Kidney (tissue), 14 donors: ENCODE results near the gene TXNRD1. TPM values are rescaled to one million over a fixed set of nuclear protein-coding genes. Genes with fewer than 3 reads are reported as not detected.

Experiments
- DNase-seq, 5 donors: peaks; one replicate each; pipeline ENCODE4 v3.0.0-alpha.2; 2013 to 2020
- FAIRE-seq: peaks from 2 replicates; lab custom pipeline; 2012; peaks lifted over from hg19 to GRCh38; lab: Jason Lieb, UNC
- H3K27ac ChIP-seq, 2 donors: one replicate each; pipeline ENCODE4 v1.7.0; 2013; ENCODE audit warnings: low read depth in 2 of 2, low read length in 2 of 2, inconsistent platforms in 1 of 2
- H3K27me3 ChIP-seq: one replicate; pipeline ENCODE4 v1.7.1; 2013; ENCODE audit warnings: low read length, inconsistent platforms; ENCODE audit not compliant: control insufficient read depth, insufficient read depth
- H3K36me3 ChIP-seq, 3 donors: one replicate each; pipeline versions ENCODE4 v1.7.0 to v1.7.1; 2013; ENCODE audit warnings: low read length in 3 of 3, control low read depth in 1 of 3, inconsistent platforms in 1 of 3; ENCODE audit not compliant: insufficient read depth in 3 of 3, control insufficient read depth in 2 of 3
- H3K4me1 ChIP-seq, 3 donors: one replicate each; pipeline versions ENCODE4 v1.7.0 to v1.7.1; 2013; ENCODE audit warnings: low read length in 3 of 3, inconsistent platforms in 1 of 3, low read depth in 1 of 3; ENCODE audit not compliant: control insufficient read depth in 2 of 3, insufficient read depth in 2 of 3
- H3K4me3 ChIP-seq, 3 donors: one replicate each; pipeline versions ENCODE4 v1.7.0 to v1.8.1; 2013; ENCODE audit warnings: low read length in 3 of 3, control low read depth in 1 of 3, inconsistent platforms in 1 of 3
- H3K9ac ChIP-seq, 3 donors: one replicate each; pipeline versions ENCODE4 v1.7.0 to v1.7.1; 2013; ENCODE audit warnings: low read length in 3 of 3, control low read depth in 1 of 3, inconsistent platforms in 1 of 3
- H3K9me3 ChIP-seq, 3 donors: one replicate each; pipeline versions ENCODE4 v1.7.0 to v1.7.1; 2013; ENCODE audit warnings: low read length in 3 of 3, control low read depth in 1 of 3, inconsistent platforms in 1 of 3; ENCODE audit not compliant: control insufficient read depth in 2 of 3, insufficient read depth in 1 of 3
- CTCF ChIP-seq: IDR thresholded peaks from 3 replicates; pipeline ENCODE4 v1.5.1; 2012; ENCODE audit warnings: mild to moderate bottlenecking, moderate library complexity, borderline replicate concordance; ENCODE audit not compliant: insufficient read depth; ENCODE audit errors: extremely low read depth
- intact Hi-C: fragments of 100-400 bp; cut with DNase I; formaldehyde crosslinking; loops from one replicate; pipeline ENCODE4 v1.11.1; 2022
- polyA plus RNA-seq: library from polyadenylated mRNA; stranded (reverse); fragments of 350-450 nt; fragmentation: Illumina TruSeq; extraction: RNeasy Lipid Tissue Mini Kit (QIAGEN cat#74804); gene quantifications from one replicate; pipeline ENCODE4 v1.2.3, GENCODE V29; 2014; ENCODE audit warnings: low read depth, low replicate concordance; ENCODE audit not compliant: insufficient read depth
- total RNA-seq: library from RNA; stranded (reverse); fragmentation: NEBNext Ultra II Directional; extraction: Animal tissue kit (Norgen Biotek cat#: 25700); gene quantifications from one replicate; pipeline ENCODE4 v1.2.1, GENCODE V29; 2021
- donor health status: control.
- donor health status: control.
- donor health status: control.
- donor health status: control.
- donor health status: control.
- donor health status: DM: yes; HTN: yes; CAD: no.
- donor health status: Normal renal cell carcinoma (clear cell type).

Gene TXNRD1
- total and polyA plus RNA-seq, 2 donors from 2014 or later: 45.0 to 73.2 TPM

GRCh38 chr12:104384141-104384880, 168.7 kb downstream of the TXNRD1 start:
- H3K27ac ChIP-seq: no peak overlapping the region
- intact Hi-C loops: no loop called here
- H3K27me3 ChIP-seq: no peaks in the 10 kb centered on the region
- H3K9ac ChIP-seq: no peak overlapping the region
- no peak for TF ChIP-seq CTCF
- H3K4me3 ChIP-seq: no peak overlapping the region
- no peaks in the 10 kb centered on the region for H3K4me1 ChIP-seq
- no peak for FAIRE-seq
- no peaks in the 10 kb centered on the region for H3K9me3 ChIP-seq
- no peak for DNase-seq
- no peaks in the 10 kb centered on the region for H3K36me3 ChIP-seq

- FAIRE-seq: no peak
- TF ChIP-seq CTCF: no peak
- Histone ChIP-seq H3K4me1 (no peaks in the 10 kb centered on the region), H3K9ac (no peak overlapping the region), H3K27me3 (no peaks in the 10 kb centered on the region), H3K27ac (no peak overlapping the region), H3K9me3 (no peaks in the 10 kb centered on the region), H3K4me3 (no peak overlapping the region), H3K36me3 (no peaks in the 10 kb centered on the region)
- intact Hi-C loops: no loop called here
- no peak for DNase-seq
Measured at GRCh38 chr12:104385510-104385909, 169.9 kb downstream of the TXNRD1 start.

- Histone ChIP-seq H3K4me1 (no peaks in the 10 kb centered on the region), H3K4me3 (no peak overlapping the region), H3K9ac (no peak overlapping the region), H3K27ac (no peak overlapping the region), H3K27me3 (no peaks in the 10 kb centered on the region), H3K36me3 (no peaks in the 10 kb centered on the region), H3K9me3 (no peaks in the 10 kb centered on the region)
- DNase-seq: no peak
- no peak for FAIRE-seq
- TF ChIP-seq CTCF: no peak
- intact Hi-C loops: no loop called here
Measured at GRCh38 chr12:104386461-104386860, 170.9 kb downstream of the TXNRD1 start.
